IMR-90 (cell line): ENCODE results near the gene PALM. TPM values are rescaled to one million over a fixed set of nuclear protein-coding genes. Genes with fewer than 3 reads are reported as not detected.

Experiments used
- ATAC-seq: fragments of 200-7000 bp; cut with Tn5 transposase; 2 replicates; pipeline ENCODE4 v1.9.1; 2020; ENCODE audit warnings: low read depth, mild to moderate bottlenecking, moderate library complexity
- Bru-seq: library from RNA; stranded (reverse); fragments of 400-500 nt; gene quantifications from one replicate; lab custom pipeline; 2021; lab: Mats Ljungman, UMichigan
- BruChase-seq, 2 experiments: library from RNA; stranded (reverse); fragments of 400-500 nt; gene quantifications; one replicate each; lab custom pipeline; 2021; lab: Mats Ljungman, UMichigan
- BruUV-seq: library from RNA; stranded (reverse); fragments of 400-500 nt; replicated peaks from 2 replicates; lab custom pipeline; 2021; lab: Mats Ljungman, UMichigan
- CTCF ChIA-PET: fragments of 300-600 bp; formaldehyde crosslinking; extraction: SDS; loops from one replicate; lab custom pipeline; 2021; ENCODE audit warnings: antibody characterized with exemption; lab: Yijun Ruan, JAX
- POLR2A ChIA-PET: fragments of 300-600 bp; sonication (Branson Sonifier 250); formaldehyde crosslinking; loops from one replicate; lab custom pipeline; 2022; ENCODE audit warnings: antibody characterized with exemption; ENCODE audit not compliant: unreplicated experiment; lab: Charles Lee
- DNase-seq: peaks from one replicate; pipeline ENCODE4 v3.0.0; 2013
- H2AFZ ChIP-seq: replicated peaks from 2 replicates; pipeline ENCODE3; 2013; ENCODE audit warnings: low read length, mild to moderate bottlenecking; ENCODE audit not compliant: poor library complexity
- H2AK5ac ChIP-seq: 2 replicates; pipeline ENCODE4 v1.6.1; 2013; ENCODE audit warnings: low read depth, low read length, inconsistent platforms
- H2AK9ac ChIP-seq: replicated peaks from 2 replicates; pipeline ENCODE3; 2013; ENCODE audit warnings: mild to moderate bottlenecking, low read depth, low read length, moderate library complexity; ENCODE audit not compliant: poor library complexity
- H2BK120ac ChIP-seq: 2 replicates; pipeline ENCODE4 v1.6.1; 2013; ENCODE audit warnings: low read depth, low read length, inconsistent platforms
- H2BK15ac ChIP-seq: 3 replicates; pipeline ENCODE4 v1.6.1; 2013; ENCODE audit warnings: low read depth, low read length, inconsistent platforms
- H2BK20ac ChIP-seq: 2 replicates; pipeline ENCODE4 v1.6.1; 2013; ENCODE audit warnings: low read depth, mild to moderate bottlenecking, inconsistent platforms, low read length, moderate library complexity
- H2BK5ac ChIP-seq: 2 replicates; pipeline ENCODE4 v1.6.1; 2013; ENCODE audit warnings: mild to moderate bottlenecking, low read depth, low read length, inconsistent platforms; ENCODE audit not compliant: poor library complexity, severe bottlenecking
- H3K14ac ChIP-seq: replicated peaks from 2 replicates; pipeline ENCODE4 v1.6.1; 2013; ENCODE audit warnings: low read depth, low read length, inconsistent platforms
- H3K18ac ChIP-seq: 2 replicates; pipeline ENCODE4 v1.6.1; 2013; ENCODE audit warnings: low read depth, low read length, control low read depth
- H3K23ac ChIP-seq: 2 replicates; pipeline ENCODE4 v1.6.1; 2013; ENCODE audit warnings: low read depth, low read length, inconsistent platforms
- H3K27ac ChIP-seq: 2 replicates; pipeline ENCODE4 v1.5.1; 2013; ENCODE audit warnings: mild to moderate bottlenecking, control low read depth, low read length; ENCODE audit not compliant: insufficient read depth
- H3K27me3 ChIP-seq: 2 replicates; pipeline ENCODE4 v1.6.1; 2013; ENCODE audit warnings: low read length; ENCODE audit not compliant: control insufficient read depth, insufficient read depth
- H3K36me3 ChIP-seq: 2 replicates; pipeline ENCODE4 v1.6.1; 2013; ENCODE audit warnings: low read length, mixed read lengths; ENCODE audit not compliant: control insufficient read depth, insufficient read depth
- H3K4ac ChIP-seq: 2 replicates; pipeline ENCODE4 v1.6.1; 2013; ENCODE audit warnings: low read depth, low read length, inconsistent platforms
- H3K4me1 ChIP-seq: 2 replicates; pipeline ENCODE4 v1.6.1; 2013; ENCODE audit warnings: low read length, mixed read lengths; ENCODE audit not compliant: control insufficient read depth, insufficient read depth
- H3K4me2 ChIP-seq: 2 replicates; pipeline ENCODE4 v1.6.1; 2013; ENCODE audit warnings: low read depth, mild to moderate bottlenecking, control low read depth, low read length, moderate library complexity
- H3K4me3 ChIP-seq: 2 replicates; pipeline ENCODE4 v1.5.1; 2013; ENCODE audit warnings: low read depth, mild to moderate bottlenecking, control low read depth, low read length, moderate library complexity; ENCODE audit not compliant: insufficient read depth
- H3K56ac ChIP-seq: 2 replicates; pipeline ENCODE4 v1.6.1; 2013; ENCODE audit warnings: low read length, inconsistent platforms; ENCODE audit not compliant: insufficient read depth; ENCODE audit errors: extremely low read depth
- H3K79me1 ChIP-seq, 2 experiments: 2 replicates each; pipeline ENCODE4 v1.6.1; 2013; ENCODE audit warnings: low read length in 2 of 2, inconsistent platforms in 1 of 2, low read depth in 1 of 2
- H3K9ac ChIP-seq: 2 replicates; pipeline ENCODE4 v1.6.1; 2013; ENCODE audit warnings: low read depth, low read length, control low read depth
- H3K9me1 ChIP-seq: 2 replicates; pipeline ENCODE4 v1.6.1; 2013; ENCODE audit warnings: low read length, inconsistent platforms; ENCODE audit not compliant: insufficient read depth
- H3K9me3 ChIP-seq: 2 replicates; pipeline ENCODE4 v1.6.1; 2013; ENCODE audit warnings: low read length; ENCODE audit not compliant: control insufficient read depth, insufficient read depth
- H4K20me1 ChIP-seq: 2 replicates; pipeline ENCODE4 v1.6.1; 2013; ENCODE audit warnings: low read length, inconsistent platforms; ENCODE audit not compliant: insufficient read depth
- H4K5ac ChIP-seq: 2 replicates; pipeline ENCODE4 v1.6.1; 2013; ENCODE audit warnings: mild to moderate bottlenecking, low read depth, low read length, control low read depth
- H4K8ac ChIP-seq, 2 experiments: 2 replicates each; pipeline ENCODE4 v1.6.1; 2013; ENCODE audit warnings: low read depth in 2 of 2, low read length in 2 of 2, control low read depth in 1 of 2, inconsistent platforms in 1 of 2
- H4K91ac ChIP-seq: 2 replicates; pipeline ENCODE4 v1.6.1; 2013; ENCODE audit warnings: low read depth, low read length, inconsistent platforms; ENCODE audit not compliant: insufficient read depth
- BHLHE40 ChIP-seq: fragments of 150-350 bp; IDR thresholded peaks from 2 replicates; pipeline ENCODE4 v1.6.1; 2016; ENCODE audit warnings: mild to moderate bottlenecking, low read depth, low read length
- CEBPB ChIP-seq: IDR thresholded peaks from 2 replicates; pipeline ENCODE4 v1.6.1; 2012; ENCODE audit warnings: low read depth, low read length, improper control_type of control experiment
- CTCF ChIP-seq: conservative IDR thresholded peaks from 2 replicates; pipeline ENCODE4 v1.5.1; 2012; ENCODE audit warnings: mild to moderate bottlenecking, low read depth, low read length, improper control_type of control experiment
- ELK1 ChIP-seq: fragments of 150-350 bp; IDR thresholded peaks from 2 replicates; pipeline ENCODE4 v1.6.1; 2016; ENCODE audit warnings: low read depth, mild to moderate bottlenecking, low read length, moderate library complexity, borderline replicate concordance
- FOS ChIP-seq: fragments of 150-350 bp; IDR thresholded peaks from 2 replicates; pipeline ENCODE4 v1.6.1; 2016; ENCODE audit warnings: low read depth, low read length
- MAZ ChIP-seq: IDR thresholded peaks from 2 replicates; pipeline ENCODE4 v1.6.1; 2012; ENCODE audit warnings: low read depth, mild to moderate bottlenecking, low read length, improper control_type of control experiment, moderate library complexity, borderline replicate concordance
- MXI1 ChIP-seq: IDR thresholded peaks from 2 replicates; pipeline ENCODE4 v1.6.1; 2012; ENCODE audit warnings: low read depth, mild to moderate bottlenecking, low read length, moderate library complexity, borderline replicate concordance
- NFE2L2 ChIP-seq: fragments of 150-350 bp; IDR thresholded peaks from 2 replicates; pipeline ENCODE4 v1.6.1; 2016; ENCODE audit warnings: low read depth, mild to moderate bottlenecking, low read length
- POLR2A ChIP-seq: IDR thresholded peaks from 2 replicates; pipeline ENCODE4 v1.6.1; 2012; ENCODE audit warnings: mild to moderate bottlenecking, low read depth, low read length
- RAD21 ChIP-seq: IDR thresholded peaks from 2 replicates; pipeline ENCODE4 v1.6.1; 2012; ENCODE audit warnings: low read length, improper control_type of control experiment
- RCOR1 ChIP-seq: IDR thresholded peaks from 2 replicates; pipeline ENCODE4 v1.6.1; 2012; ENCODE audit warnings: mild to moderate bottlenecking, low read length, improper control_type of control experiment; ENCODE audit not compliant: insufficient replicate concordance
- WGBS, 2 experiments: methylation state at CpG; one replicate each; pipeline versions ENCODE4 v1.1.5 to v1.1.7; 2013; ENCODE audit warnings: missing lambda C conversion rate in 2 of 2; ENCODE audit not compliant: insufficient read length in 1 of 2; ENCODE audit errors: extremely low coverage in 2 of 2; 5-methylcytosine and 5-hydroxymethylcytosine counted together
- dilution Hi-C: fragments of 300-500 bp; cut with HindIII; formaldehyde crosslinking; loops from one replicate; pipeline ENCODE4 v1.14.3; 2018; ENCODE audit warnings: low sequenced_read_pairs; ENCODE audit not compliant: unreplicated experiment
- in situ Hi-C: fragments of 300-500 bp; cut with MboI; formaldehyde crosslinking; loops from 3 replicates; pipeline ENCODE4 v1.14.3; 2019; ENCODE audit warnings: low sequenced_read_pairs, inconsistent platforms, mixed read lengths
- intact Hi-C: fragments of 100-400 bp; cut with micrococcal nuclease; formaldehyde crosslinking; loops from 2 replicates; pipeline ENCODE4 v1.10.0; 2022
- long read RNA-seq: library from polyadenylated mRNA; unstranded; transcript quantifications from one replicate; pipeline ENCODE4 v2.0.0, GENCODE V29; 2021; ENCODE audit not compliant: unreplicated experiment
- polyA plus RNA-seq, 3 experiments: library from polyadenylated mRNA; depleted of rRNA; stranded (reverse); fragments of >200 nt; gene quantifications; 2 replicates each; pipeline ENCODE4 v1.2.3, GENCODE V29; 2012; ENCODE audit warnings: low replicate concordance in 1 of 3
- total RNA-seq: library from RNA; depleted of rRNA; stranded (reverse); fragments of >200 nt; gene quantifications from 2 replicates; pipeline ENCODE4 v1.2.3, GENCODE V29; 2012; rRNA removed

PALM gene
- total RNA-seq (2.2 TPM in 2 replicates), polyA plus RNA-seq (2012; rRNA removed) (7.4 and 8.3 TPM in 2 replicates), Bru-seq, nascent RNA (percentile 58 among the genes with signal in this experiment), BruChase-seq, experiment 1, labeled RNA remaining after a 6-hour chase (percentile 71 among the genes with signal in this experiment), BruChase-seq, experiment 2, labeled RNA remaining after a 2-hour chase (percentile 75 among the genes with signal in this experiment)
- 7.9 and 11.3 TPM in 2 replicates for polyA plus RNA-seq (2012; cell fraction: cytosol; rRNA removed)
- polyA plus RNA-seq (2012; cell fraction: nucleus; rRNA removed; ENCODE audit: low replicate concordance): 8.1 and 11.6 TPM in 2 replicates
- long read RNA-seq, transcript PALM-202 (9 exons, 2,725 nt): major isoform, 7 of 41 reads
- long read RNA-seq, partial matches to known transcripts: 34 of 41 reads
- long read RNA-seq, other reads (novel, unspliced or antisense): 0 of 41 reads

- no TSS peak for BruUV-seq
- Histone ChIP-seq H3K18ac (no peak within 1 kb of the TSS), H3K36me3 (no peaks in the 10 kb centered on the region), H4K20me1 (no peaks in the 10 kb centered on the region; the same call in 1 of the 2 replicates), H3K79me1 (no peaks in the 10 kb centered on the region), H3K4me2 (peak within 1 kb of the TSS; percentile 68), H3K27ac (peak within 1 kb of the TSS; percentile 52; the same call in 1 of the 2 replicates), H3K9me1 (no peaks in the 10 kb centered on the region), H3K27me3 (no peaks in the 10 kb centered on the region; the same call in 1 of the 2 replicates), H4K5ac (peak within 1 kb of the TSS; percentile 50; the same call in 1 of the 2 replicates), H3K9ac (peak within 1 kb of the TSS; percentile 70), H3K56ac (no peak within 1 kb of the TSS), H2BK20ac (no peak within 1 kb of the TSS), H3K4me3 (peak within 1 kb of the TSS; percentile 95), H4K8ac (peak within 1 kb of the TSS in 1 of 2 experiments; percentile 33; a peak in 1 of 4 replicates), H3K4ac (peak within 1 kb of the TSS; percentile 50; the same call in 1 of the 2 replicates), H3K14ac (no peak within 1 kb of the TSS), H2BK5ac (no peak within 1 kb of the TSS), H3K4me1 (peaks cover 10% of the 10 kb centered on the region; the same call in 1 of the 2 replicates), H2AFZ (peak within 1 kb of the TSS; percentile 84), H3K23ac (no peak within 1 kb of the TSS), H2AK5ac (no peak within 1 kb of the TSS), H4K91ac (no peak within 1 kb of the TSS), H2BK120ac (0 out of 2 replicates have a peak within 1 kb of the TSS, but pooled peaks have one; percentile 1), H2BK15ac (no peak within 1 kb of the TSS), H2AK9ac (peak within 1 kb of the TSS; percentile 65), H3K9me3 (no peaks in the 10 kb centered on the region)
- intact Hi-C loops: no loop called here
- CTCF ChIA-PET: no interaction called here
- POLR2A ChIA-PET: no interaction called here
- dilution Hi-C loops: no loop called here
- ATAC-seq (peak; percentile 75), DNase-seq (no peak)
- in situ Hi-C loops: no loop called here
- 36% methylated on average over 10 of the region's 93 CpGs; no CpG with 5 or more reads in 1 of the 2 experiments for WGBS, 2 experiments
- TF ChIP-seq POLR2A (no peak), BHLHE40 (no peak), CTCF (no peak), FOS (no peak), RCOR1 (no peak), CEBPB (no peak), NFE2L2 (no peak), RAD21 (no peak), ELK1 (no peak), MXI1 (no peak), MAZ (no peak)
Observed at GRCh38 chr19:708154-709143, at the start of gene PALM. TSS of gene PALM (plus strand) at chr19:708935. CDS start at chr19:709147, 212 bp downstream.
